GM12878 (cell line): ENCODE measurements around the gene CACNA1A. TPM values are rescaled to one million over a fixed set of nuclear protein-coding genes. Genes with fewer than 3 reads are reported as not detected.

Experiments
- ATAC-seq: fragments of 200-7000 bp; cut with Tn5 transposase; 3 replicates; pipeline ENCODE4 v1.9.1; 2020; ENCODE audit warnings: mild to moderate bottlenecking, moderate library complexity
- BruUV-seq: library from RNA; stranded (reverse); fragments of 400-500 nt; replicated peaks from 2 replicates; lab custom pipeline; 2021; lab: Mats Ljungman, UMichigan
- CTCF ChIA-PET: fragments of 300-600 bp; sonication (Branson Sonifier 250); formaldehyde crosslinking; extraction: SDS; loops from one replicate; lab custom pipeline; 2021; ENCODE audit warnings: inconsistent platforms; lab: Yijun Ruan, JAX
- POLR2A ChIA-PET: fragments of 350-600 bp; formaldehyde crosslinking; extraction: SDS; loops from one replicate; lab custom pipeline; 2021; ENCODE audit warnings: inconsistent platforms; lab: Charles Lee
- RAD21 ChIA-PET: fragments of 300-600 bp; sonication (Branson Sonifier 250); formaldehyde crosslinking; loops from one replicate; lab custom pipeline; 2023; ENCODE audit warnings: antibody characterized with exemption; ENCODE audit not compliant: unreplicated experiment; lab: Charles Lee
- SMC1A ChIA-PET: fragments of 300-600 bp; sonication (Branson Sonifier 250); formaldehyde crosslinking; loops from one replicate; lab custom pipeline; 2023; ENCODE audit not compliant: unreplicated experiment, uncharacterized antibody; lab: Charles Lee
- DNase-seq: peaks from one replicate; pipeline ENCODE4 v3.0.0-alpha.2; 2011; ENCODE audit warnings: low read depth, low spot score
- FAIRE-seq: peaks from 3 replicates; lab custom pipeline; 2011; peaks lifted over from hg19 to GRCh38; lab: Jason Lieb, UNC
- H2AFZ ChIP-seq: 2 replicates; pipeline ENCODE4 v1.6.0; 2011; ENCODE audit warnings: low read depth, low read length, control low read depth; ENCODE audit not compliant: control insufficient read depth
- H3K27ac ChIP-seq: 2 replicates; pipeline ENCODE4 v1.5.1; 2011; ENCODE audit warnings: control low read depth; ENCODE audit not compliant: control insufficient read depth, insufficient read depth
- H3K27me3 ChIP-seq, 2 experiments: replicated peaks in 1 of 2; 2 replicates each; pipeline versions ENCODE4 v1.6.0 to v1.6.1; 2011; ENCODE audit warnings: low read length in 1 of 2; ENCODE audit not compliant: control insufficient read depth in 2 of 2, insufficient read depth in 2 of 2
- H3K36me3 ChIP-seq, 2 experiments: 2 replicates each; pipeline ENCODE4 v1.5.1; 2011; ENCODE audit warnings: low read length in 1 of 2; ENCODE audit not compliant: control insufficient read depth in 2 of 2, insufficient read depth in 2 of 2
- H3K4me1 ChIP-seq: 2 replicates; pipeline ENCODE4 v1.6.1; 2011; ENCODE audit warnings: mild to moderate bottlenecking, low read length, moderate library complexity, mixed read lengths; ENCODE audit not compliant: control insufficient read depth, insufficient read depth
- H3K4me2 ChIP-seq: 2 replicates; pipeline ENCODE4 v1.6.0; 2011; ENCODE audit warnings: control low read depth; ENCODE audit not compliant: control insufficient read depth, insufficient read depth
- H3K4me3 ChIP-seq: fragments of 200-600 bp; sonication (generic); 2 replicates; pipeline ENCODE4 v1.5.1; 2016
- H3K79me2 ChIP-seq: 2 replicates; pipeline ENCODE4 v1.6.0; 2011; ENCODE audit warnings: low read length; ENCODE audit not compliant: control insufficient read depth, insufficient read depth
- H3K9ac ChIP-seq: 2 replicates; pipeline ENCODE4 v1.8.0; 2011; ENCODE audit warnings: low read length, control low read depth, mixed read lengths; ENCODE audit not compliant: control insufficient read depth, insufficient read depth
- H3K9me3 ChIP-seq: replicated peaks from 3 replicates; pipeline ENCODE4 v1.5.1; 2011; ENCODE audit warnings: mild to moderate bottlenecking, low read length; ENCODE audit not compliant: control insufficient read depth, insufficient read depth
- H4K20me1 ChIP-seq: 2 replicates; pipeline ENCODE4 v1.6.0; 2011; ENCODE audit not compliant: control insufficient read depth, insufficient read depth
- BCL11A ChIP-seq: IDR thresholded peaks from 2 replicates; pipeline ENCODE4 v1.6.1; 2011; ENCODE audit warnings: low read depth, low read length
- CTCF ChIP-seq, 3 experiments: IDR thresholded peaks in 2 of 3; conservative IDR thresholded peaks in 1 of 3; 2 replicates each; pipeline ENCODE4 v1.5.1; 2011; ENCODE audit warnings: low read depth in 3 of 3, low read length in 3 of 3, mild to moderate bottlenecking in 3 of 3, control low read depth in 2 of 3, moderate library complexity in 2 of 3, inconsistent platforms in 1 of 3, mixed read lengths in 1 of 3; ENCODE audit not compliant: control insufficient read depth in 2 of 3, insufficient read depth in 1 of 3; ENCODE audit errors: extremely low read depth in 1 of 3
- GATAD2B ChIP-seq: fragments of 450-650 bp; conservative IDR thresholded peaks from 2 replicates; pipeline ENCODE4 v1.6.1; 2017; ENCODE audit warnings: low read depth, mild to moderate bottlenecking, moderate library complexity
- HDAC6 ChIP-seq: fragments of 200-600 bp; sonication (generic); IDR thresholded peaks from one replicate; pipeline ENCODE4 v1.8.0; 2017; ENCODE audit warnings: antibody characterized with exemption; ENCODE audit not compliant: unreplicated experiment
- IRF3 ChIP-seq: fragments of 450-650 bp; IDR thresholded peaks from 2 replicates; pipeline ENCODE4 v1.6.1; 2014; ENCODE audit warnings: mild to moderate bottlenecking
- LARP7 ChIP-seq: fragments of 450-650 bp; IDR thresholded peaks from 2 replicates; pipeline ENCODE4 v1.6.1; 2017; ENCODE audit warnings: mild to moderate bottlenecking
- NFIC ChIP-seq: IDR thresholded peaks from 2 replicates; pipeline ENCODE4 v1.6.1; 2012; ENCODE audit warnings: low read depth, mild to moderate bottlenecking, inconsistent platforms, low read length, moderate library complexity
- NFYB ChIP-seq: IDR thresholded peaks from 2 replicates; pipeline ENCODE4 v1.6.1; 2011; ENCODE audit warnings: low read depth, mild to moderate bottlenecking, low read length, improper control_type of control experiment, moderate library complexity; ENCODE audit not compliant: insufficient read depth
- NKRF ChIP-seq: fragments of 450-650 bp; conservative IDR thresholded peaks from 2 replicates; pipeline ENCODE4 v1.6.1; 2017; ENCODE audit warnings: mild to moderate bottlenecking, moderate library complexity
- PML ChIP-seq: IDR thresholded peaks from 2 replicates; pipeline ENCODE4 v1.6.1; 2012; ENCODE audit warnings: low read length, inconsistent platforms
- RCOR1 ChIP-seq: conservative IDR thresholded peaks from 2 replicates; pipeline ENCODE4 v1.6.1; 2012; ENCODE audit warnings: low read depth, low read length, improper control_type of control experiment
- ZBTB11 ChIP-seq: fragments of 450-650 bp; formaldehyde crosslinking; IDR thresholded peaks from 2 replicates; pipeline ENCODE4 v1.5.0; 2022; ENCODE audit warnings: mild to moderate bottlenecking, missing genetic modification characterization
- WGBS: methylation state at CpG from one replicate; pipeline ENCODE4 v1.1.6; 2016; ENCODE audit warnings: low lambda C conversion rate; ENCODE audit not compliant: insufficient replicate concordance, insufficient coverage; ENCODE audit errors: missing lambda C conversion rate; 5-methylcytosine and 5-hydroxymethylcytosine counted together
- in situ Hi-C: fragments of 300-500 bp; cut with MboI; formaldehyde crosslinking; loops from 9 replicates; pipeline ENCODE4 v1.14.3; 2018; ENCODE audit warnings: mixed read lengths
- intact Hi-C: fragments of 100-400 bp; cut with micrococcal nuclease; formaldehyde crosslinking; loops from one replicate; pipeline ENCODE4 v1.14.2; 2022; ENCODE audit not compliant: unreplicated experiment
- polyA plus RNA-seq, 11 experiments: library from polyadenylated mRNA; depleted of rRNA in 4 of 11; unstranded in 6 of 11; stranded (reverse) in 5 of 11; fragments of >200 nt; fragmentation: Nextera tagmentation in 4 of 11; fragmentation: Illumina TruSeq in 1 of 11; extraction: Ambion mirVana in 4 of 11; extraction: Trizol in 1 of 11; gene quantifications; 1 replicate in 1 of 11; 2 replicates in 10 of 11; pipeline versions ENCODE4 v1.2.1 to v1.2.3, GENCODE V29; 2011 to 2016; ENCODE audit warnings: inconsistent platforms in 2 of 11, missing spikeins in 2 of 11, low read depth in 1 of 11
- total RNA-seq, 4 experiments: library from RNA; depleted of rRNA in 3 of 4; stranded (reverse); fragments of >200 nt in 3 of 4; fragmentation: Illumina TruSeq in 1 of 4; extraction: Trizol in 1 of 4; gene quantifications; 2 replicates each; pipeline versions ENCODE4 v1.2.1 to v1.2.3, GENCODE V29; 2013 to 2021

The CACNA1A gene
- total and polyA plus RNA-seq, 10 of the 15 experiments (the other 5 are each of a cell fraction or from before 2014, with no cell fraction given): 1.1 to 4.4 (median 2.5) TPM

- H3K4me2 ChIP-seq: no peak overlapping the region
These were observed 22.1 kb downstream of the CACNA1A start for GRCh38 chr19:13484166-13484565.

More at GRCh38 chr19:13484166-13484565, 22.1 kb downstream of the CACNA1A start:
- RAD21 ChIA-PET: no interaction called here
- H2AFZ ChIP-seq: no peak overlapping the region
- no peaks in the 10 kb centered on the region for H4K20me1 ChIP-seq
- TF ChIP-seq GATAD2B: no peak
- no peak for TF ChIP-seq RCOR1
- no peak for TF ChIP-seq PML
- no peak for TF ChIP-seq CTCF (IDR thresholded peaks at IDR 0.05 in 2 of 3, conservative IDR thresholded peaks at IDR 0.05 in 1 of 3; ENCODE audit: control insufficient read depth in 2 of 3, extremely low read depth in 1 of 3, insufficient read depth in 1 of 3, low read depth in 3 of 3, low read length in 3 of 3)
- TF ChIP-seq NFIC: no peak
- TF ChIP-seq NKRF: no peak
- TF ChIP-seq HDAC6: no peak
- no peak for TF ChIP-seq IRF3
- TF ChIP-seq BCL11A: no peak
- no peak for TF ChIP-seq LARP7
- TF ChIP-seq ZBTB11: no peak
- TF ChIP-seq NFYB: no peak
- FAIRE-seq (no peak), DNase-seq (no peak), ATAC-seq (no peak)
- no peaks in the 10 kb centered on the region for H3K27me3 ChIP-seq
- H3K79me2 ChIP-seq: no peaks in the 10 kb centered on the region
- no peak overlapping the region for H3K9ac ChIP-seq
- SMC1A ChIA-PET: no interaction called here
- H3K4me1 ChIP-seq: no peaks in the 10 kb centered on the region
- H3K36me3 ChIP-seq: no peaks in the 10 kb centered on the region
- H3K9me3 ChIP-seq: no peaks in the 10 kb centered on the region; the same call in 1 of the 3 replicates
- no peak overlapping the region for H3K27ac ChIP-seq
- H3K4me3 ChIP-seq: no peak overlapping the region
- in situ Hi-C loops: no loop called here
- POLR2A ChIA-PET: no interaction called here
- CTCF ChIA-PET: interaction anchor here (1.1 kb wide), 1 partner anchor 206 kb away, joined by 4 read pairs; no protein-coding TSS in a partner anchor
- WGBS: 29% methylated on average over 1 of the region's 1 CpG
- no TSS peak for BruUV-seq
- intact Hi-C loops: no loop called here
